Parathyroid adenoma (tissue), 2 donors: Measurements from ENCODE around the gene PDSS2.
A peak's percentile ranks its signal among the peaks of the same experiment; 100 is the strongest.

Experiments
- H2AFZ ChIP-seq: fragments of 300-600 bp; sonication (generic); one replicate; pipeline ENCODE4 v1.7.0; 2017; ENCODE audit warnings: antibody characterized with exemption, mild to moderate bottlenecking
- H3K27ac ChIP-seq: fragments of 300-600 bp; sonication (generic); one replicate; pipeline ENCODE4 v1.7.0; 2017
- H3K27me3 ChIP-seq: fragments of 300-600 bp; sonication (generic); one replicate; pipeline ENCODE4 v1.7.0; 2017; ENCODE audit warnings: low read length; ENCODE audit not compliant: control insufficient read depth, insufficient read depth
- H3K36me3 ChIP-seq: fragments of 300-600 bp; sonication (generic); one replicate; pipeline ENCODE4 v1.7.0; 2017; ENCODE audit warnings: low read length; ENCODE audit not compliant: control insufficient read depth, insufficient read depth
- H3K4me1 ChIP-seq: fragments of 300-600 bp; sonication (generic); one replicate; pipeline ENCODE4 v1.7.0; 2017; ENCODE audit warnings: control low read depth
- H3K4me2 ChIP-seq: fragments of 300-600 bp; sonication (generic); one replicate; pipeline ENCODE4 v1.7.0; 2017; ENCODE audit warnings: low read length
- H3K4me3 ChIP-seq: fragments of 300-600 bp; sonication (generic); one replicate; pipeline ENCODE4 v1.7.0; 2017; ENCODE audit warnings: low read depth, low read length
- H3K79me2 ChIP-seq: fragments of 300-600 bp; sonication (generic); one replicate; pipeline ENCODE4 v1.7.0; 2017; ENCODE audit warnings: control low read depth
- H3K9ac ChIP-seq: fragments of 300-600 bp; sonication (generic); one replicate; pipeline ENCODE4 v1.7.0; 2017; ENCODE audit warnings: mild to moderate bottlenecking
- H3K9me3 ChIP-seq: fragments of 300-600 bp; sonication (generic); one replicate; pipeline ENCODE4 v1.7.0; 2017; ENCODE audit warnings: low read length; ENCODE audit not compliant: control insufficient read depth
- TF ChIP-seq, protein P1 (sequence below): fragments of 300-600 bp; sonication (generic); IDR thresholded peaks from one replicate; pipeline ENCODE4 v1.7.0; 2017; ENCODE audit warnings: antibody characterized with exemption, mild to moderate bottlenecking
- donor health status: primary hyperparathyroidism.

Gene PDSS2

DNA sequence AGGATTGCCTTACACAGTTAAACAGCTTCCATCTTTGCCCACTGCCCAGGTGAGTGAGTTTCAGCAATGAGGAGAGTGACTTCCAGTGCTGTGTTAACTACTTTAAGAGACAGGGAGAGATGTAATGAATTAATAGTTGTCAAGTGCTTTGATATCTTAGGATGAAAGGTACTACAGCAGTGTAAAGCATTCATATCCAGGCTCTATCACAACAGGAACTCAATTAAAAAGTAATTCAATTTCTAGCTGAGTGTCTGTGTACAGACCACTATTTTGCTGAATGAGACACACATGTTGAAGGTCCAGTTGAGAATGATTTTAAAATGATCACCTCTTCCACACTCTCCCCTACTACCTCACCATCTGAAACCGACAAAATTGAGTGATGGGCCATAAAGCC is 273.3 kb downstream of the PDSS2 start:
- Histone ChIP-seq H3K27me3 (no peaks in the 10 kb centered on the region), H3K36me3 (no peaks in the 10 kb centered on the region), H3K4me2 (no peak overlapping the region), H2AFZ (no peak overlapping the region), H3K9ac (no peak overlapping the region), H3K27ac (no peak overlapping the region), H3K4me1 (no peaks in the 10 kb centered on the region), H3K79me2 (no peaks in the 10 kb centered on the region), H3K4me3 (no peak overlapping the region), H3K9me3 (no peaks in the 10 kb centered on the region)
- TF ChIP-seq, protein P1, sequence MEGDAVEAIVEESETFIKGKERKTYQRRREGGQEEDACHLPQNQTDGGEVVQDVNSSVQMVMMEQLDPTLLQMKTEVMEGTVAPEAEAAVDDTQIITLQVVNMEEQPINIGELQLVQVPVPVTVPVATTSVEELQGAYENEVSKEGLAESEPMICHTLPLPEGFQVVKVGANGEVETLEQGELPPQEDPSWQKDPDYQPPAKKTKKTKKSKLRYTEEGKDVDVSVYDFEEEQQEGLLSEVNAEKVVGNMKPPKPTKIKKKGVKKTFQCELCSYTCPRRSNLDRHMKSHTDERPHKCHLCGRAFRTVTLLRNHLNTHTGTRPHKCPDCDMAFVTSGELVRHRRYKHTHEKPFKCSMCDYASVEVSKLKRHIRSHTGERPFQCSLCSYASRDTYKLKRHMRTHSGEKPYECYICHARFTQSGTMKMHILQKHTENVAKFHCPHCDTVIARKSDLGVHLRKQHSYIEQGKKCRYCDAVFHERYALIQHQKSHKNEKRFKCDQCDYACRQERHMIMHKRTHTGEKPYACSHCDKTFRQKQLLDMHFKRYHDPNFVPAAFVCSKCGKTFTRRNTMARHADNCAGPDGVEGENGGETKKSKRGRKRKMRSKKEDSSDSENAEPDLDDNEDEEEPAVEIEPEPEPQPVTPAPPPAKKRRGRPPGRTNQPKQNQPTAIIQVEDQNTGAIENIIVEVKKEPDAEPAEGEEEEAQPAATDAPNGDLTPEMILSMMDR = no peak

- no peaks in the 10 kb centered on the region for H3K9me3 ChIP-seq
- TF ChIP-seq, protein P1 = peak; percentile 11
- H3K79me2 ChIP-seq = no peaks in the 10 kb centered on the region
- H3K4me1 ChIP-seq = no peaks in the 10 kb centered on the region
- H2AFZ ChIP-seq = no peak overlapping the region
- no peak overlapping the region for H3K27ac ChIP-seq
- no peaks in the 10 kb centered on the region for H3K36me3 ChIP-seq
- no peaks in the 10 kb centered on the region for H3K27me3 ChIP-seq
- H3K9ac ChIP-seq = no peak overlapping the region
- no peak overlapping the region for H3K4me3 ChIP-seq
- H3K4me2 ChIP-seq = no peak overlapping the region
Measured at GRCh38 chr6:107185391-107185970, 273.9 kb downstream of the PDSS2 start.

DNA sequence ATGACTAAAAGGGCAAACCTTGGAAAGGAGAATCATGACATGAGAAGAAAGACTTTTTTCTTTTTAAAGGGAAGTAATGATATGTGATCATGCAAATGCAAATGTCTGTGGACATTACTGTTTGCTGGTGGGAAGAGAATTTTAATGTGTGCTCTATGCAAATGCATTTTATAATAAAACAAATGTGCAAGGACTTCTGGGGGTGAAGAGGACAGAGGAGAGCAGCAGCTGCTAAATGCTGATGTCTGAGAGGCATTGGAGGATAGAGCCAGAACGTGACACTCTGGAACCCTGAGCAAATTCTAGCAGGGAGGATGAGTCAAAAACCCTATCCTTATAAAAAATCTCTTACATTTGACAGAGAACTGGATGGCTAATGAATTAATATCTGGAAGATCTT is 274.9 kb downstream of the PDSS2 start:
- no peak overlapping the region for H3K9ac ChIP-seq
- H3K36me3 ChIP-seq = no peaks in the 10 kb centered on the region
- no peak overlapping the region for H3K27ac ChIP-seq
- H3K4me2 ChIP-seq = no peak overlapping the region
- H3K79me2 ChIP-seq = no peaks in the 10 kb centered on the region
- no peaks in the 10 kb centered on the region for H3K9me3 ChIP-seq
- H3K4me1 ChIP-seq = no peaks in the 10 kb centered on the region
- no peaks in the 10 kb centered on the region for H3K27me3 ChIP-seq
- H3K4me3 ChIP-seq = no peak overlapping the region
- no peak overlapping the region for H2AFZ ChIP-seq
- TF ChIP-seq, protein P1 = no peak

DNA sequence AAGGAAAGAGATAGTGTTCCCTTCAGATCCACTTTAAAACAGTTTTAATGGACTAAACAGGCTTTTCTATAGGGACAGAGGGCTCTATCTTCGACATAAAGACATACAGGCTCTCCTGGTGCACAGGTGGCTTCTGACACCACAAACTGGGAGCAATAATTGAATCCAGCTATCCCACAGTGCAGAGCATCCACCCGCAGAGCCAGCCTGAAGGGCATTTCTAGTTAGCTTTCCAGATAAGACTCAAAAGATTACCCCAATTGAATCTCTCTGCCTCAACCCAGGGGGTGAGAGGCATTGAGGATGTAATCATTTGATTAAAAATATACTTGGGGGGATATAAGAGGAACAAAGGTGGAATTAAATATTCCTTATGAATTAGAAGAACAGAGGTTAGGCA is 279.3 kb downstream of the PDSS2 start:
- H3K27me3 ChIP-seq = no peaks in the 10 kb centered on the region
- no peak overlapping the region for H3K27ac ChIP-seq
- no peaks in the 10 kb centered on the region for H3K4me1 ChIP-seq
- H3K36me3 ChIP-seq = no peaks in the 10 kb centered on the region
- no peak overlapping the region for H3K4me3 ChIP-seq
- no peaks in the 10 kb centered on the region for H3K9me3 ChIP-seq
- no peaks in the 10 kb centered on the region for H3K79me2 ChIP-seq
- H2AFZ ChIP-seq = no peak overlapping the region
- TF ChIP-seq, protein P1 = no peak
- H3K9ac ChIP-seq = no peak overlapping the region
- no peak overlapping the region for H3K4me2 ChIP-seq

DNA sequence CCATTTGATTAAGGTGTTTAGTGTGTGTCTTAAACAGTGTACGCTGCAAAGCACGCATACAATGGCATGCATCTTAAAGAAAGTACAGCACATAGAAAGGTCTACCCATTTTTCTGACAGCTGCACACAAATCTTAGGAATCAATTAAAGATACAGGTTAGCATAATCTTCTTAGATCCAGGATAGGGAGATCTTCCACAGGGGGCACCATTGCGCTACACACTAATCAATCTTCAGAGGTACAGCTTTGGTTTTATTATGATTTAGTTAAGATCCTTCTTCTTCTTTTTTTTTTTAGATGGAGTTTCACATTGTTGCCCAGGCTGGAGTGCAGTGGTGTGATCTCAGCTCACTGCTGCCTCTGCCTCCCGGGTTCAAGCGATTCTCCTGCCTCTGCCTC is 280.4 kb downstream of the PDSS2 start:
- H3K27ac ChIP-seq = no peak overlapping the region
- H3K4me2 ChIP-seq = no peak overlapping the region
- H3K36me3 ChIP-seq = no peaks in the 10 kb centered on the region
- H3K4me1 ChIP-seq = no peaks in the 10 kb centered on the region
- no peak overlapping the region for H3K4me3 ChIP-seq
- no peaks in the 10 kb centered on the region for H3K9me3 ChIP-seq
- TF ChIP-seq, protein P1 = no peak
- H2AFZ ChIP-seq = no peak overlapping the region
- H3K79me2 ChIP-seq = no peaks in the 10 kb centered on the region
- H3K27me3 ChIP-seq = no peaks in the 10 kb centered on the region
- no peak overlapping the region for H3K9ac ChIP-seq
